HL-60 (cell line): Measurements from ENCODE around the gene DNAI2.

Experiments
- CTCF ChIP-seq: IDR thresholded peaks from one replicate; pipeline ENCODE4 v1.5.1; 2011; ENCODE audit warnings: low read length, control low read depth, inconsistent platforms; ENCODE audit not compliant: insufficient read depth
- GABPA ChIP-seq: IDR thresholded peaks from 2 replicates; pipeline ENCODE4 v1.6.1; 2012; ENCODE audit warnings: low read depth
- POLR2AphosphoS5 ChIP-seq: IDR thresholded peaks from 2 replicates; pipeline ENCODE4 v1.6.1; 2012; ENCODE audit warnings: low read depth
- REST ChIP-seq: IDR thresholded peaks from 2 replicates; pipeline ENCODE4 v1.6.1; 2012; ENCODE audit warnings: low read depth; ENCODE audit not compliant: insufficient replicate concordance
- SPI1 ChIP-seq: IDR thresholded peaks from 2 replicates; pipeline ENCODE4 v1.6.1; 2012; ENCODE audit warnings: low read depth, mild to moderate bottlenecking, borderline replicate concordance

- no peak for TF ChIP-seq CTCF
- TF ChIP-seq POLR2AphosphoS5, result no peak
- no peak for TF ChIP-seq SPI1
- TF ChIP-seq REST, result no peak
- TF ChIP-seq GABPA, result no peak
Measured at GRCh38 chr17:74237321-74237720, 36.7 kb upstream of the DNAI2 start.
